ENCODE data around the gene USH1G.

USH1G gene

GRCh38 chr17:74878658-74879057, 44.4 kb downstream of the USH1G start:
- ChIA-PET CTCF (interaction anchor here (1.1 to 11.7 kb wide), 2 partner anchors 15 to 82 kb away, joined by 3 to 107 read pairs; no protein-coding TSS in a partner anchor), POLR2A (no interaction called here)
- no peak for DNase-seq (ENCODE audit: extremely low spot score)
- TF ChIP-seq, protein P1, sequence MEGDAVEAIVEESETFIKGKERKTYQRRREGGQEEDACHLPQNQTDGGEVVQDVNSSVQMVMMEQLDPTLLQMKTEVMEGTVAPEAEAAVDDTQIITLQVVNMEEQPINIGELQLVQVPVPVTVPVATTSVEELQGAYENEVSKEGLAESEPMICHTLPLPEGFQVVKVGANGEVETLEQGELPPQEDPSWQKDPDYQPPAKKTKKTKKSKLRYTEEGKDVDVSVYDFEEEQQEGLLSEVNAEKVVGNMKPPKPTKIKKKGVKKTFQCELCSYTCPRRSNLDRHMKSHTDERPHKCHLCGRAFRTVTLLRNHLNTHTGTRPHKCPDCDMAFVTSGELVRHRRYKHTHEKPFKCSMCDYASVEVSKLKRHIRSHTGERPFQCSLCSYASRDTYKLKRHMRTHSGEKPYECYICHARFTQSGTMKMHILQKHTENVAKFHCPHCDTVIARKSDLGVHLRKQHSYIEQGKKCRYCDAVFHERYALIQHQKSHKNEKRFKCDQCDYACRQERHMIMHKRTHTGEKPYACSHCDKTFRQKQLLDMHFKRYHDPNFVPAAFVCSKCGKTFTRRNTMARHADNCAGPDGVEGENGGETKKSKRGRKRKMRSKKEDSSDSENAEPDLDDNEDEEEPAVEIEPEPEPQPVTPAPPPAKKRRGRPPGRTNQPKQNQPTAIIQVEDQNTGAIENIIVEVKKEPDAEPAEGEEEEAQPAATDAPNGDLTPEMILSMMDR (IDR thresholded peaks at IDR 0.05; ENCODE audit: control extremely low read depth, extremely low read depth, low read depth, missing control alignments) = no peak

GRCh38 chr17:74877592-74878548, 45.2 kb downstream of the USH1G start:
- CTCF ChIA-PET = interaction anchor here (1.0 to 11.7 kb wide), 3 partner anchors 14 to 98 kb away, joined by 3 to 107 read pairs (median 3); no protein-coding TSS in a partner anchor
- POLR2A ChIA-PET = no interaction called here
- TF ChIP-seq, protein P1 (IDR thresholded peaks at IDR 0.05; ENCODE audit: control extremely low read depth, extremely low read depth, low read depth, missing control alignments) = no peak
- no peak for DNase-seq (ENCODE audit: extremely low spot score)

- ChIA-PET CTCF (interaction anchor here (0.6 to 11.7 kb wide), 5 partner anchors 13 to 85 kb away, joined by 3 to 107 read pairs (median 3); no protein-coding TSS in a partner anchor), POLR2A (no interaction called here)
- DNase-seq (ENCODE audit: extremely low spot score) = no peak
- TF ChIP-seq, protein P1 (IDR thresholded peaks at IDR 0.05; ENCODE audit: control extremely low read depth, extremely low read depth, low read depth, missing control alignments) = no peak
Measured at GRCh38 chr17:74875977-74876593, 47.0 kb downstream of the USH1G start.

GRCh38 chr17:74875155-74875976, 47.7 kb downstream of the USH1G start:
- TF ChIP-seq, protein P1 (IDR thresholded peaks at IDR 0.05; ENCODE audit: control extremely low read depth, extremely low read depth, low read depth, missing control alignments) = no peak
- ChIA-PET POLR2A (no interaction called here), CTCF (interaction anchor here (0.6 to 11.7 kb wide), 6 partner anchors 12 to 84 kb away, joined by 3 to 107 read pairs (median 4); no protein-coding TSS in a partner anchor)
- DNase-seq (ENCODE audit: extremely low spot score) = no peak

- ChIA-PET POLR2A (no interaction called here), CTCF (interaction anchor here (1.5 to 11.7 kb wide), 3 partner anchors 11 to 83 kb away, joined by 6 to 107 read pairs (median 11); no protein-coding TSS in a partner anchor)
- DNase-seq (ENCODE audit: extremely low spot score) = no peak
- TF ChIP-seq, protein P1 (IDR thresholded peaks at IDR 0.05; ENCODE audit: control extremely low read depth, extremely low read depth, low read depth, missing control alignments) = no peak
Measured at GRCh38 chr17:74874615-74875037, 48.4 kb downstream of the USH1G start.
